B cell (primary cell): Measurements from ENCODE around the gene C19orf33. TPM values are rescaled to one million over a fixed set of nuclear protein-coding genes. Genes with fewer than 3 reads are reported as not detected.
A peak's percentile ranks its signal among the peaks of the same experiment; 100 is the strongest.

ENCODE experiments used
- ATAC-seq: fragments of 200-7000 bp; cut with Tn5 transposase; one replicate; pipeline ENCODE4 v1.10.0; 2021; ENCODE audit warnings: low read depth, mild to moderate bottlenecking, moderate number of reproducible peaks, moderate library complexity
- CTCF ChIA-PET: fragments of 350-600 bp; sonication (Branson Sonifier 250); formaldehyde crosslinking; loops from one replicate; lab custom pipeline; 2021; ENCODE audit warnings: antibody characterized with exemption, inconsistent platforms; lab: Charles Lee
- POLR2A ChIA-PET: fragments of 350-600 bp; sonication (Branson Sonifier 250); formaldehyde crosslinking; loops from one replicate; lab custom pipeline; 2021; ENCODE audit warnings: antibody characterized with exemption; lab: Charles Lee
- DNase-seq: peaks from one replicate; pipeline ENCODE4 v3.0.0; 2013
- H2AFZ ChIP-seq: 2 replicates; pipeline ENCODE4 v1.6.1; 2012; ENCODE audit warnings: mild to moderate bottlenecking, low read depth, low read length; ENCODE audit not compliant: insufficient read depth, poor library complexity, severe bottlenecking
- H3K27ac ChIP-seq, 2 donors: 1 replicate in 1 of 2; 2 replicates in 1 of 2; pipeline ENCODE4 v1.5.1; 2012 to 2013; ENCODE audit warnings: low read length in 2 of 2, mild to moderate bottlenecking in 2 of 2, moderate library complexity in 1 of 2
- H3K27me3 ChIP-seq, 4 experiments: fragments of 200-600 bp in 1 of 4; sonication (generic) in 1 of 4; replicated peaks in 1 of 4; 1 replicate in 2 of 4; 2 replicates in 2 of 4; pipeline versions ENCODE4 v1.6.1 to v1.7.0; 2013 to 2016; ENCODE audit warnings: low read length in 3 of 4, mild to moderate bottlenecking in 2 of 4, mixed read lengths in 1 of 4, moderate library complexity in 1 of 4; ENCODE audit not compliant: insufficient read depth in 4 of 4, control insufficient read depth in 3 of 4; ENCODE audit errors: control extremely low read depth in 1 of 4
- H3K36me3 ChIP-seq, 2 experiments: replicated peaks in 1 of 2; 1 replicate in 1 of 2; 2 replicates in 1 of 2; pipeline versions ENCODE4 v1.6.1 to v1.7.1; 2013; ENCODE audit warnings: low read length in 1 of 2; ENCODE audit not compliant: insufficient read depth in 2 of 2, control insufficient read depth in 1 of 2; ENCODE audit errors: control extremely low read depth in 1 of 2, extremely low read depth in 1 of 2
- H3K4me1 ChIP-seq, 2 donors: fragments of 200-600 bp in 1 of 2; sonication (generic) in 1 of 2; 1 replicate in 1 of 2; 2 replicates in 1 of 2; pipeline versions ENCODE4 v1.5.1 to v1.6.1; 2013 to 2017; ENCODE audit warnings: low read length in 2 of 2; ENCODE audit not compliant: control insufficient read depth in 2 of 2, insufficient read depth in 2 of 2
- H3K4me2 ChIP-seq: replicated peaks from 2 replicates; pipeline ENCODE3; 2012; ENCODE audit warnings: mild to moderate bottlenecking, low read depth, low read length; ENCODE audit not compliant: poor library complexity, severe bottlenecking
- H3K4me3 ChIP-seq, 5 experiments: fragments of 200-600 bp in 1 of 5; sonication (generic) in 1 of 5; 1 replicate in 3 of 5; 2 replicates in 2 of 5; pipeline versions ENCODE4 v1.5.1 to v1.7.0; 2011 to 2016; ENCODE audit warnings: low read length in 4 of 5, mild to moderate bottlenecking in 4 of 5, low read depth in 2 of 5, control low read depth in 1 of 5, moderate library complexity in 1 of 5; ENCODE audit not compliant: insufficient read depth in 1 of 5; ENCODE audit errors: control extremely low read depth in 1 of 5, extremely low read depth in 1 of 5
- H3K79me2 ChIP-seq: fragments of 200-600 bp; sonication (generic); one replicate; pipeline ENCODE4 v1.6.0; 2016; ENCODE audit warnings: low read length; ENCODE audit not compliant: control insufficient read depth, insufficient read depth
- H3K9ac ChIP-seq: fragments of 200-600 bp; sonication (generic); 2 replicates; pipeline ENCODE4 v1.6.1; 2017; ENCODE audit warnings: mild to moderate bottlenecking, low read length, moderate library complexity
- H3K9me3 ChIP-seq, 3 donors: one replicate each; pipeline versions ENCODE4 v1.6.1 to v1.7.1; 2013; ENCODE audit warnings: low read length in 2 of 3; ENCODE audit not compliant: control insufficient read depth in 2 of 3, insufficient read depth in 1 of 3; ENCODE audit errors: control extremely low read depth in 1 of 3
- H4K20me1 ChIP-seq: 2 replicates; pipeline ENCODE4 v1.6.0; 2012; ENCODE audit warnings: mild to moderate bottlenecking, low read length; ENCODE audit not compliant: insufficient read depth, control insufficient read depth, poor library complexity, severe bottlenecking
- H3K27ac Mint-ChIP-seq: one replicate; pipeline ENCODE4 v1.8.0; 2021; ENCODE audit warnings: mixed read lengths
- H3K27me3 Mint-ChIP-seq: one replicate; pipeline ENCODE4 v1.8.0; 2021; ENCODE audit warnings: mixed read lengths
- H3K4me1 Mint-ChIP-seq: one replicate; pipeline ENCODE4 v1.8.0; 2021; ENCODE audit warnings: mixed read lengths
- H3K4me3 Mint-ChIP-seq: one replicate; pipeline ENCODE4 v1.8.0; 2021; ENCODE audit warnings: mixed read lengths
- H3K9me3 Mint-ChIP-seq: one replicate; pipeline ENCODE4 v1.8.0; 2022; ENCODE audit warnings: mixed read lengths; ENCODE audit not compliant: insufficient read depth
- CTCF ChIP-seq: fragments of 200-600 bp; IDR thresholded peaks from one replicate; pipeline ENCODE4 v1.8.0; 2022; ENCODE audit warnings: antibody characterized with exemption, mild to moderate bottlenecking
- EZH2 ChIP-seq: IDR thresholded peaks from 2 replicates; pipeline ENCODE4 v1.6.1; 2012; ENCODE audit warnings: borderline replicate concordance, low read depth, mild to moderate bottlenecking, moderate library complexity, low read length; ENCODE audit not compliant: insufficient read depth, poor library complexity, severe bottlenecking
- WGBS: methylation state at CpG from one replicate; pipeline ENCODE4 v1.1.5; 2013; ENCODE audit warnings: missing lambda C conversion rate; ENCODE audit not compliant: insufficient coverage; 5-methylcytosine and 5-hydroxymethylcytosine counted together
- intact Hi-C: fragments of 100-400 bp; cut with micrococcal nuclease; formaldehyde crosslinking; loops from one replicate; pipeline ENCODE4 v1.10.0; 2022
- polyA plus RNA-seq: library from polyadenylated mRNA; depleted of rRNA; stranded (reverse); fragments of >200 nt; gene quantifications from 2 replicates; pipeline ENCODE4 v1.2.3, GENCODE V29; 2012
- total RNA-seq, 2 donors: library from RNA; stranded (reverse); fragments of 120-200 nt in 1 of 2; gene quantifications; 1 replicate in 1 of 2; 2 replicates in 1 of 2; pipeline versions ENCODE4 v1.2.3 to v1.2.4, GENCODE V29; 2013 to 2022

The C19orf33 gene
- total and polyA plus RNA-seq, 2 donors (not counting 1 experiment from before 2014, with no cell fraction given): 1.2 TPM; not detected in 1

- Mint-ChIP-seq H3K9me3 (no peaks in the 10 kb centered on the region), H3K27me3 (no peaks in the 10 kb centered on the region), H3K4me1 (peaks cover 41% of the 10 kb centered on the region), H3K4me3 (peak overlapping the region; percentile 98), H3K27ac (peak overlapping the region; percentile 96)
- Histone ChIP-seq H3K9ac (peak overlapping the region; percentile 84), H3K36me3 (no peaks in the 10 kb centered on the region), H3K4me3 (peak overlapping the region; percentile 19 to 87 (median 70)), H3K27me3 (no peaks in the 10 kb centered on the region), H2AFZ (peak overlapping the region; percentile 84), H3K4me2 (peak overlapping the region; percentile 87), H3K27ac (peak overlapping the region; percentile 83 to 98), H4K20me1 (peaks cover 6% of the 10 kb centered on the region), H3K4me1 (peaks cover 20 to 26% of the 10 kb centered on the region in 2 donors), H3K9me3 (no peaks in the 10 kb centered on the region), H3K79me2 (peaks cover 51% of the 10 kb centered on the region)
- POLR2A ChIA-PET: interaction anchor here (0.6 to 2.5 kb wide), 4 partner anchors 10 to 53 kb away, joined by 9 to 13 read pairs (median 10); partner anchors contain the start of gene PPP1R14A
- DNase-seq (peak; percentile 66), ATAC-seq (no peak)
- intact Hi-C loops: no loop called here
- no peak for TF ChIP-seq EZH2
- no peak for TF ChIP-seq CTCF
- WGBS: 12% methylated on average over 12 of the region's 14 CpGs
- CTCF ChIA-PET: interaction anchor here (0.6 to 3.2 kb wide), 10 partner anchors 10 to 362 kb away, joined by 3 to 23 read pairs (median 5); partner anchors contain the start of genes CATSPERG and PSMD8
These were observed 38.7 kb upstream of the C19orf33 start for GRCh38 chr19:38265213-38265861.

GRCh38 chr19:38265921-38266429 lies 38.1 kb upstream of the C19orf33 start:
- TF ChIP-seq EZH2 (no peak), CTCF (no peak)
- Histone ChIP-seq H3K79me2 (peaks cover 58% of the 10 kb centered on the region), H3K4me3 (peak overlapping the region in 1 of 5 experiments; percentile 67), H2AFZ (no peak overlapping the region), H3K27me3 (no peaks in the 10 kb centered on the region), H3K9me3 (no peaks in the 10 kb centered on the region), H3K4me2 (peak overlapping the region; percentile 87), H4K20me1 (peaks cover 12% of the 10 kb centered on the region), H3K36me3 (no peaks in the 10 kb centered on the region), H3K27ac (peak overlapping the region; percentile 83 to 98), H3K4me1 (peaks cover 20 to 26% of the 10 kb centered on the region in 2 donors), H3K9ac (no peak overlapping the region)
- no peak for ATAC-seq
- Mint-ChIP-seq H3K4me1 (peaks cover 42% of the 10 kb centered on the region), H3K9me3 (no peaks in the 10 kb centered on the region), H3K27me3 (no peaks in the 10 kb centered on the region), H3K27ac (peak overlapping the region; percentile 96), H3K4me3 (no peak overlapping the region)
- ChIA-PET POLR2A (interaction anchor here (0.6 to 2.5 kb wide), 3 partner anchors 11 to 96 kb away, joined by 3 to 13 read pairs (median 4); partner anchors contain the start of gene PPP1R14A), CTCF (interaction anchor here (0.6 to 3.2 kb wide), 9 partner anchors 10 to 363 kb away, joined by 3 to 23 read pairs (median 5); partner anchors contain the start of genes CATSPERG, FAM98C and PSMD8)
- intact Hi-C loops: no loop called here
- WGBS: 98% methylated on average over 9 of the region's 12 CpGs
- no peak for DNase-seq
